ENCODE results near the gene CLDN19. TPM values are rescaled to one million over a fixed set of nuclear protein-coding genes. Genes with fewer than 3 reads are reported as not detected.
"Not testable (repeated sequence)": the region's sequence is repeated elsewhere in the genome, so short reads cannot be mapped to it uniquely, and the experiment has no call there.

Gene CLDN19
- total RNA-seq, 1 donor from 2014 or later = 2.3 TPM

DNA sequence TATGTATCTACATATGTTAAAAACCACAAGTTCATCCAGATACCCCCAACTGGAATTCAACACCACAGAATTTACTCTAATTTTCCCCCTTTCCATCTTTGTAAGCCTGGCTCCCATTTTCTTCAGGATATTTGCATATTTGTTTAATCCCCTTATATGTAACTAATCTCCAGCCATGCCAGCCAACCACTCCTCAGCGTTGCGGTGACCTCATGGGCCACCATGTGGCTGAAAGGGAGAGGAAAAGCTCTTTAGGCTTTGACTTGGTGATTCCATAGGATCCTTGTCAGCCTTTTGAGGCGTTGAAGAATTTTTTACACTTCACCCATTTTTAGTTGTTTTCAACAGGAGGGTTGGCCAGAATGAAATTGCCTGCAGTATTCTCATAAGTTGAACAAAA is 10.0 kb downstream of the CLDN19 start:
- Mint-ChIP-seq H3K27me3 (no peaks in the 10 kb centered on the region), H3K9me3 (no peaks in the 10 kb centered on the region), H3K36me3 (no peaks in the 10 kb centered on the region), H3K4me3 (no peak overlapping the region), H3K27ac (no peak overlapping the region), H3K4me1 (ENCODE audit: unreplicated experiment) (no peaks in the 10 kb centered on the region)
- DNase-seq (ENCODE audit: extremely low spot score, unreplicated experiment) = no peak
- TF ChIP-seq, protein P1, sequence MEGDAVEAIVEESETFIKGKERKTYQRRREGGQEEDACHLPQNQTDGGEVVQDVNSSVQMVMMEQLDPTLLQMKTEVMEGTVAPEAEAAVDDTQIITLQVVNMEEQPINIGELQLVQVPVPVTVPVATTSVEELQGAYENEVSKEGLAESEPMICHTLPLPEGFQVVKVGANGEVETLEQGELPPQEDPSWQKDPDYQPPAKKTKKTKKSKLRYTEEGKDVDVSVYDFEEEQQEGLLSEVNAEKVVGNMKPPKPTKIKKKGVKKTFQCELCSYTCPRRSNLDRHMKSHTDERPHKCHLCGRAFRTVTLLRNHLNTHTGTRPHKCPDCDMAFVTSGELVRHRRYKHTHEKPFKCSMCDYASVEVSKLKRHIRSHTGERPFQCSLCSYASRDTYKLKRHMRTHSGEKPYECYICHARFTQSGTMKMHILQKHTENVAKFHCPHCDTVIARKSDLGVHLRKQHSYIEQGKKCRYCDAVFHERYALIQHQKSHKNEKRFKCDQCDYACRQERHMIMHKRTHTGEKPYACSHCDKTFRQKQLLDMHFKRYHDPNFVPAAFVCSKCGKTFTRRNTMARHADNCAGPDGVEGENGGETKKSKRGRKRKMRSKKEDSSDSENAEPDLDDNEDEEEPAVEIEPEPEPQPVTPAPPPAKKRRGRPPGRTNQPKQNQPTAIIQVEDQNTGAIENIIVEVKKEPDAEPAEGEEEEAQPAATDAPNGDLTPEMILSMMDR (conservative IDR thresholded peaks at IDR 0.05) = no peak

DNA sequence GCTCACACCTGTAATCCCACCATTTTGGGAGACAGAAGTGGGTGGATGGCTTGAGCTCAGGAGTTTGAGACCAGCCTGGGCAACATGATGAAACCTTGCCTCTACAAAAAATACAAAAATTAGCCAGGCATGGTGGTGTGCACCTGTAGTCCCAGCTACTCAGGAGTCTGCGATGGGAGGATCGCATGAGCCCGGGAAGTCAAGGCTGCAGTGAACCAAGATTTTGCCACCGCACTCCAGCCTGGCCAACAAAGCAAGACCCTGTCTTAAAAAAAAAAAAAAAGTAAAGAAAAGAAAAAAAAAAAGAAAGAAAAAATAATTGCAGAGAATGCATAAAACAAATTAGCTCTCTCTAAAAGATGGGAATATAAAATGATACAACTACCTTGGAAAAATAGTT is 14.2 kb downstream of the CLDN19 start:
- not testable (repeated sequence) for H3K4me3 Mint-ChIP-seq; H3K27ac Mint-ChIP-seq; DNase-seq (ENCODE audit: extremely low spot score, unreplicated experiment); H3K9me3 Mint-ChIP-seq; H3K36me3 Mint-ChIP-seq; H3K27me3 Mint-ChIP-seq; H3K4me1 Mint-ChIP-seq (ENCODE audit: unreplicated experiment)

DNA sequence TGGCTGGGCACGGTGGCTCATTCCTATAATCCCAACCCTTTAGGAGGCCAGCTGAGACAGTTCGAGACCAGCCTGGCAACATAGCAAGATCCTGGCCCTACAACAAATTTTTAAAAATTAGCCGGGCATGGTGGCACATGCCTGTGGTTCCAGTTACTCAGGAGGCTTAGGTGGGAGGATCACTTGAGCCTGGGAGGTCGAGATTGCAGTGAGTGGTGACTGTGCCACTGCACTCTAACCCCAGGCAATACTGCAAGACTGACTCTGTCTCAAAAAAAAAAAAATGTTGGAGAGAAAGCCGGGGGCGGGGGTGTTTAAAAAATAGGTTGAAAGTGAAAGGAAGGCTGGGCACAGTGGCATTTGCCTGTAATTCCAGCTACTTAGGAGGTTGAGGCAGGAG is 16.5 kb downstream of the CLDN19 start:
- Mint-ChIP-seq H3K4me1 (ENCODE audit: unreplicated experiment) (no peaks in the 10 kb centered on the region), H3K27me3 (no peaks in the 10 kb centered on the region), H3K27ac (no peak overlapping the region), H3K9me3 (no peaks in the 10 kb centered on the region), H3K36me3 (no peaks in the 10 kb centered on the region), H3K4me3 (no peak overlapping the region)
- DNase-seq (ENCODE audit: extremely low spot score, unreplicated experiment) = no peak
- TF ChIP-seq, protein P1 (conservative IDR thresholded peaks at IDR 0.05) = no peak

DNA sequence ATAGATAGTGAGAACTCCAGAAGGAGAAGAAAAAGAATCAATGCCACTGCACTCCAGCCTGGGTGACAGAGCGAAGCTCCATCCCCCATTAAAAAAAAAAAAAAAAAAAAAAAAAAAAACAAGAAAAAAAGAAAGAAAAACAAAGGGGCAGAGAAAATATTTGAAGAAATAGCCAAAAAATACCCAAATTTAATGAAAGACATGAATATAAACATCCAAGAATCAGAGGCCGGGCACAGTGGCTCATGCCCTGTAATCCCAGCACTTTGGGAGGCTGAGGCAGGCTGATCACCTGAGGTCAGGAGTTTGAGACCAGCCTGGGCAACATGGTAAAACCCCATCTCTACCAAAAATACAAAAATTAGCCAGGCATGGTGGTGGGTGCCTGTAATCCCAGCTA is 17.6 kb downstream of the CLDN19 start:
- H3K4me3 Mint-ChIP-seq; H3K27me3 Mint-ChIP-seq; H3K4me1 Mint-ChIP-seq (ENCODE audit: unreplicated experiment): not testable (repeated sequence)

DNA sequence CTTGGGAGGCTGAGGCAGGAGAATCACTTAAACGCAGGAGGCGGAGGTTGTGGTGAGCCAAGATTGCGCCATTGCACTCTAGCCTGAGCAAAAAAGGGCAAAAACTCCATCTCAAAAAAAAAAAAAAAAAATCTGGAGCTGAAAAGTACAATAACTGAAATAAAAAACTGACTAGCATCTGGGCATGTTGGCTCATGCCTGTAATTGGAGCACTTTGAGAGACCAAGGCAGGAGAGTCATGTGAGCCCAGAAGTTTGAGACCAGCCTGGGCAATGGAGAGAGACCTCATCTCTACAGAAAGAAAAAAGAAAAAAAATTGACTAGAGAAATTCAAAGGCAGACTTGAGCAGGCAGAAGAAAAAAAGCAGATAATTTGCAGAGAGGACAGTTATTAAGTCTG is 18.1 kb downstream of the CLDN19 start:
- H3K9me3 Mint-ChIP-seq = no peaks in the 10 kb centered on the region
- H3K36me3 Mint-ChIP-seq = peaks cover 4% of the 10 kb centered on the region
- H3K27me3 Mint-ChIP-seq = no peaks in the 10 kb centered on the region
- TF ChIP-seq, protein P1 (conservative IDR thresholded peaks at IDR 0.05) = no peak
- H3K27ac Mint-ChIP-seq = no peak overlapping the region
- DNase-seq (ENCODE audit: extremely low spot score, unreplicated experiment) = no peak
- no peaks in the 10 kb centered on the region for H3K4me1 Mint-ChIP-seq (ENCODE audit: unreplicated experiment)
- no peak overlapping the region for H3K4me3 Mint-ChIP-seq

More for the DNA sequence above, 17.6 kb downstream of the CLDN19 start:
- not testable (repeated sequence) for DNase-seq (ENCODE audit: extremely low spot score, unreplicated experiment); H3K36me3 Mint-ChIP-seq; H3K27ac Mint-ChIP-seq; H3K9me3 Mint-ChIP-seq

DNA sequence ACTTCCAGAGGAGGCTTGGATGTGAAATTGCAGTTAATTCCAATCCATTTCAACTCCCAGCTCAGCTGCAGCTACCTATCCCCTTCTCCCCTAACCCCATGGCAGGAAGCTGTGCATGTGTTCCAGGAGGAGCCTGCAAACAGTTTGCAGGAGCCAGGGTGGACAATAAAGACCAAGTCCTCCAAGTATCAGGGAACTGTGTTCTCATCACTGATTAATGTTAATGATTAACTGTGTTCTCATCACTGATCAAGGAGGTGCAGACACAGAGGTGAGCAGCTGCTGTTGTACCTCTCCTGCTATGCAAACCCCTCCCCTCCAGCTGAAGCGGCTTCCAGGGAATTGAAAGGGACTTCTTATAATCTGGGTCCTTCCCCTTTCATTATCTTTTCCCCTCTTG is 19.2 kb downstream of the CLDN19 start:
- H3K4me3 Mint-ChIP-seq = no peak overlapping the region
- H3K4me1 Mint-ChIP-seq (ENCODE audit: unreplicated experiment) = no peaks in the 10 kb centered on the region
- H3K27ac Mint-ChIP-seq = no peak overlapping the region
- peaks cover 5% of the 10 kb centered on the region for H3K36me3 Mint-ChIP-seq
- no peak for DNase-seq (ENCODE audit: extremely low spot score, unreplicated experiment)
- no peaks in the 10 kb centered on the region for H3K9me3 Mint-ChIP-seq
- H3K27me3 Mint-ChIP-seq = no peaks in the 10 kb centered on the region
- TF ChIP-seq, protein P1 (conservative IDR thresholded peaks at IDR 0.05) = no peak

DNA sequence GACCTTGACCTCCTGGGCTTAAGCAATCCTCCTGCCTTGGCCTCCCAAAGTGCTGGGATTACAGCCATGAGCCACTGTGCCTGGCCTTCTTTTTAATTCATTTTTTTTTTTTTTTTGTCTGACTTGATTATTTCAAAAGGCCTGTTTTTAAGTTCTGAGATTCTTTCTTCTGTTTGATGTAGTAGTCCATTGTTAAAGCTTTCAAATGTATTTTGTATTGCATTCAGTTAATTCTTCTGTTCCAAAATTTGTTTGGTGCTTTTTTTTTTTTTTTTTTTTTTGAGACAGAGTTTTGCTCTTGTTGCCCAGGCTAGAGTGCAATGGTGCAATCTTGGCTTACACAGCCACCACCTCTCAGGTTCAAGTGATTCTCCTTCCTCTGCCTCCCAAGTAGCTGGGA is 25.6 kb downstream of the CLDN19 start:
- H3K4me1 Mint-ChIP-seq (ENCODE audit: unreplicated experiment); H3K9me3 Mint-ChIP-seq; H3K27ac Mint-ChIP-seq; H3K4me3 Mint-ChIP-seq; DNase-seq (ENCODE audit: extremely low spot score, unreplicated experiment); H3K27me3 Mint-ChIP-seq: not testable (repeated sequence)
- H3K36me3 Mint-ChIP-seq = peaks cover 45% of the 10 kb centered on the region
